HG02759 (cell line): ENCODE data around the gene DDX46.
"Not testable (repeated sequence)": the region's sequence is repeated elsewhere in the genome, so short reads cannot be mapped to it uniquely, and the experiment has no call there.

Experiments
- ATAC-seq: cut with Tn5 transposase; IDR thresholded peaks from one replicate; pipeline ENCODE4 v1.9.1; 2021; ENCODE audit warnings: mild to moderate bottlenecking, moderate library complexity; ENCODE audit not compliant: unreplicated experiment

Gene DDX46, protein sequence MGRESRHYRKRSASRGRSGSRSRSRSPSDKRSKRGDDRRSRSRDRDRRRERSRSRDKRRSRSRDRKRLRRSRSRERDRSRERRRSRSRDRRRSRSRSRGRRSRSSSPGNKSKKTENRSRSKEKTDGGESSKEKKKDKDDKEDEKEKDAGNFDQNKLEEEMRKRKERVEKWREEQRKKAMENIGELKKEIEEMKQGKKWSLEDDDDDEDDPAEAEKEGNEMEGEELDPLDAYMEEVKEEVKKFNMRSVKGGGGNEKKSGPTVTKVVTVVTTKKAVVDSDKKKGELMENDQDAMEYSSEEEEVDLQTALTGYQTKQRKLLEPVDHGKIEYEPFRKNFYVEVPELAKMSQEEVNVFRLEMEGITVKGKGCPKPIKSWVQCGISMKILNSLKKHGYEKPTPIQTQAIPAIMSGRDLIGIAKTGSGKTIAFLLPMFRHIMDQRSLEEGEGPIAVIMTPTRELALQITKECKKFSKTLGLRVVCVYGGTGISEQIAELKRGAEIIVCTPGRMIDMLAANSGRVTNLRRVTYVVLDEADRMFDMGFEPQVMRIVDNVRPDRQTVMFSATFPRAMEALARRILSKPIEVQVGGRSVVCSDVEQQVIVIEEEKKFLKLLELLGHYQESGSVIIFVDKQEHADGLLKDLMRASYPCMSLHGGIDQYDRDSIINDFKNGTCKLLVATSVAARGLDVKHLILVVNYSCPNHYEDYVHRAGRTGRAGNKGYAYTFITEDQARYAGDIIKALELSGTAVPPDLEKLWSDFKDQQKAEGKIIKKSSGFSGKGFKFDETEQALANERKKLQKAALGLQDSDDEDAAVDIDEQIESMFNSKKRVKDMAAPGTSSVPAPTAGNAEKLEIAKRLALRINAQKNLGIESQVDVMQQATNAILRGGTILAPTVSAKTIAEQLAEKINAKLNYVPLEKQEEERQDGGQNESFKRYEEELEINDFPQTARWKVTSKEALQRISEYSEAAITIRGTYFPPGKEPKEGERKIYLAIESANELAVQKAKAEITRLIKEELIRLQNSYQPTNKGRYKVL

DNA sequence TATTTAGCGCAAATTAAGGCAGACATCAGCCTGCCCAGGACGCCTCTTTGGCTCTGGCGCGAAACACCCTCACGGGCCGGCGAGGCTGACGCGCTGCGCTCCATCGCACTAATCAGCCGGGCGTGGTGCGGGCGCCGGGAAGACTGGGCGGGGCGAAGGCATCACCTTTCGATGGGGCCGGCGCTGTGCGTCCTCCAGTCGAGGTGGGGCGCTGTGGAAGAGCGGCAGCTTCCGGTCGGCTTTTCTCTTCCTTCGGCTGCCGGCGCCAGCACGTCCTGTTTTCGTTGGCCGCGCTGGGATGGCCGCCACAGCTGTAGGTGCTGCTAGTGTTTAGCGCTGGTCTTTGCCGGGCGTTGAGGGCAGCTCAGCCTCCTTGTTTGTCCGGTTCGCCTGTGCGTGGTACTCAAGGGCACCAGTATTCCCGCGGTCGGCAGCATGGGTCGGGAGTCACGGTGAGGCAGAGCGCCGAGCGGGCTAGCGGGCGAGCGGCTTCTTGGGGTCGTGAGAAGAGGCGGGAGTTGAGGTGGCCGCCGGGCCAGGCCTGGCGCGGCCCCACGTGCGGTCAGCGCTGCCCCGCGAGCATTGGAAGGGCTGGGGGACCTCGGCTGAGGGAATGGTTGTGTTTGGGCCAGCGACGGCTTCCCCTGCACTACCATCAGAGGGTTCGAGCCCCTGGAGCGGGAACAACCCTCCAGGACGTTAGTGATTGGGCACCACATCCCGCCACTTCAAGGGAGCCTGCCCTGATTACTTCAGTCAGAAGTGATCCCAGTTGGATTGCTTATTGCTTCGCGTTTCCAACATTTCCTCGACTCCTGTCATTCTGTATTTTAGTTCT is at the start of gene DDX46:
DDX46 (plus strand) TSS at position 276 of the 838 bp plus-strand sequence; CDS start at position 436, 160 bp downstream.
- peak; percentile 98 for ATAC-seq

DNA sequence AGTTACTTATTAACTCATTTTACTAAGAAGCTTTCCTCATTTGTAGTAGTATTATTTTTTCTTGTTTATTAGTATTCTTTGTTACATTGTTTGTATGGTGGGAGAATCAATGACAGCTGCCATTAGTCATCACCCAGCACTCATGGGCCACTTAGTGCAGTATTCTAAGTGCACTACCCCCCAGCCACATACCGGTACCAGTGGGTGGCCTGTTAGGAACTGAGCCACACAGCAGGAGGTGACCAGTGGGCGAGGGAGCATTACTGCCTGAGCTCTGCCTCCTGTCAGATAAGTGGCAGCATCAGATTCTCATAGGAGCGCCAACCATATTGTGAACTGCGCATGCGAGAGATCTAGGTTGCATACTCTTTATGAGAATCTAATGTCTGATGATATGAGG is 44.5 kb upstream of the DDX46 start:
- no peak for ATAC-seq

DNA sequence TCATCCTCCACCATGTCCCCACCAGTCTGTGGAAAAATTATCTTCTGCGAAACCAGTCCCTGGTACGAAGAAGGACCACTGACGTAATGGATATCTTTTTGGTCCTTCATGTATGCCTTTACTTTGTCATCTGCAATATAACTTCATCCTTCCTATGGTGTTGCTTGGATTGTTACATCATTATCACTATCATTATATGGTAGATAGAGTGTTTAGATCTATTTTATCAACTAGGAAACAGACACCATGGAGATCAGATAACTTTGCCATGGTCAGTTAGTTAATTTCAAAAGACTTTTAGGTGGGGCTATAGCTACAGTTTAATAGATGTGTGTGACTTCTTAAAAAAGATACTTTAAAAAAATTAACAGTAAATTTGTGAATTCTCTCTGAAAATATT is 44.0 kb upstream of the DDX46 start:
- no peak for ATAC-seq

DNA sequence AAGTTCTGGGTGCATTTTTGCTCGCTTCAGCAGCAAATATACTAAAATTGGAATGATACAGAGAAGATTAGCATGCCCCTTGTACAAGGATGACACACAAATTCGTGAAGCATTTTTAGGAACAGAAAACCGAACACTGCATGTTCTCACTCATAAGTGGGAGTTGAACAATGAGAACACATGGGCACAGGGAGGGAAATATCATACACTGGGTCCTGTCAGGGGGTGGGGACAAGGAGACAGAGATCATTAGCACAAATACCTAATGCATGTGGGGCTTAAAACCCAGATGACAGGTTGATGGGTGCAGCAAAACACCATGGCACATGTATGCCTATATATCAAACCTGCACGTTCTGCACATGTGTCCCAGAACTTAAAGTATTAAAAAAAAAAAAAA is 43.1 kb upstream of the DDX46 start:
- ATAC-seq: not testable (repeated sequence)

DNA sequence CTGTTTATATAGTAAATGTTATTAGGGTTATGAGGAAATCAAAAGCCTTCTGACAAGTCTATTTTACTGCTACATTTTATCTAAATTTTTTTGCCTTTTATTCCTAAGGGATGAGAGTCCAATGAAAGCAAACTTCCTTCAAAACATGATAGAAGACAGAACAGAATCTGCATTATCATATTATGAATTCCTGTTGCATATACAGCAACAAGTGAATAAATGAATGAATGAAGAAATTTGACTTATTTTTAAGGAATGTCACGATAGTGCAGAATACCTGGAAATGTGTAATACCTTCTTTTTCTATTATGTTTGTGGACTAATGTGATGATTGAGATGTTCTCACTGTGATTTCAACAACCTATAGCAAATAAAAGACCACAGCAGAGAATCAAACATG is 33.7 kb upstream of the DDX46 start:
- ATAC-seq: no peak

DNA sequence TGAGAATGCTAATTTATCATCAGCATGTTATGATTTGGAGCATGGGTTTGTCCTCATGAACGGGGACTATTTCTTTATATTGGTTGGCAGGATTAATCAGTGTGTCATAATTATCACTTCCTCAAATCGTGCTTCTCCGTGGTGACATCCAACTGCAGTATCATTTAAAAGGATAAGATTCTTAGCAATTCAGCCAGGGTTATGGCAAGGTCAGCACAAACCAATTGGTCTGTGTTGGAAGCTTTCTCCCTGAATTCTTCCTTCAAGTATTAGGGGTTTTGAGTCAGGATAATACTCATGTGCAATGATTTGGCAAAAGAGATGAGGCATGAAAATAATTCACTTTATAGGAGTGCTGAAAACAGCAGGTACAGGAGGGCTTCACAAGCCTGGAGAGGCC is 25.8 kb upstream of the DDX46 start:
- no peak for ATAC-seq

DNA sequence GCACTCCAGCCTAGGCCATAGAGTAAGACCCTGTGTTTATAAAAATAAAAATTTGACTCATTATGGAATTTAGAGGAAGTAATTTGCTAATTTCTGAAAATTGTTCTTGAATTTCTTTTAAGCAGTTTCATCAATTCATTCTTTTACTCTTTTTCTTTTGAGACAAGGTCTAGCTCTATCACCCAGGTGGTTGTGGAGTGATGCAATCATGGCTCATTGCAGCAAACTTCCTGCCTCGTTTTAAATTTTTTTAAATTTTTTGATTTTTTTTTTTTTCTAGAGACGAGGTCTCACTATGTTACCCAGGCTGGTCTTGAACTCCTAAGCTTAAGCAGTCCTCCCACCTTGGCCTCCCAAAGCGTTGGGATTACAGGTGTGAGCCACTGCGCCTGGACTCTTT is 23.3 kb upstream of the DDX46 start:
- no peak for ATAC-seq

DNA sequence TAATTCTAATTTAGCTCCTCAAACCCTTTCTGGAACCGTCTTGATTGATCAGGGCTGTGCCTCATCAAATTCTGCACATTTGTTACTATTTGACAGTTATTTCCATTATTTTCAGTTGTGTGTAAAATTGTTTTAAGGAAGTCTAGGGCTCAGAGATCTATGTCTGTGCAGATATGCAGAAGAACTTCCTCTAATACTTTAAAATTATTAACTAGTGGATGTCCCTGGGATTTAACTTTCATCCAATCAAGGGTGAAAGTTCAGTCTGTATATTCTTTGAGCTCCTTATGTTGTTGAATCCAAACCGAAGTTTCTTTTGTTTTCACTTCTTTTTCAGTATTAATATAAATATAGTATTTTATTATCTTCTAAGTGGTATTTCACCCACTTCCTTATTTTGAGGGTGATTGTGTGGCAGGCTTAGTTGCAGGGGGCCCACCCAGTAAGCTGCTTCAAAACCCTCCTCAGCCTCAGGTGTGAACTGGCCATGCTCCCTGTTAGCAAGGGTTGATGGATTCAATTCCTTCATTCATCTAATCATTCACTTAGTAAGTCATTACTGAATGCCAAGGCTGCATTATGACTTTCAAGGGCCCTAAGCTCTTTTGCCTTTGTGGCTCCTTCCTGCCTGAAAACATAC is 22.3 kb upstream of the DDX46 start:
- no peak for ATAC-seq

DNA sequence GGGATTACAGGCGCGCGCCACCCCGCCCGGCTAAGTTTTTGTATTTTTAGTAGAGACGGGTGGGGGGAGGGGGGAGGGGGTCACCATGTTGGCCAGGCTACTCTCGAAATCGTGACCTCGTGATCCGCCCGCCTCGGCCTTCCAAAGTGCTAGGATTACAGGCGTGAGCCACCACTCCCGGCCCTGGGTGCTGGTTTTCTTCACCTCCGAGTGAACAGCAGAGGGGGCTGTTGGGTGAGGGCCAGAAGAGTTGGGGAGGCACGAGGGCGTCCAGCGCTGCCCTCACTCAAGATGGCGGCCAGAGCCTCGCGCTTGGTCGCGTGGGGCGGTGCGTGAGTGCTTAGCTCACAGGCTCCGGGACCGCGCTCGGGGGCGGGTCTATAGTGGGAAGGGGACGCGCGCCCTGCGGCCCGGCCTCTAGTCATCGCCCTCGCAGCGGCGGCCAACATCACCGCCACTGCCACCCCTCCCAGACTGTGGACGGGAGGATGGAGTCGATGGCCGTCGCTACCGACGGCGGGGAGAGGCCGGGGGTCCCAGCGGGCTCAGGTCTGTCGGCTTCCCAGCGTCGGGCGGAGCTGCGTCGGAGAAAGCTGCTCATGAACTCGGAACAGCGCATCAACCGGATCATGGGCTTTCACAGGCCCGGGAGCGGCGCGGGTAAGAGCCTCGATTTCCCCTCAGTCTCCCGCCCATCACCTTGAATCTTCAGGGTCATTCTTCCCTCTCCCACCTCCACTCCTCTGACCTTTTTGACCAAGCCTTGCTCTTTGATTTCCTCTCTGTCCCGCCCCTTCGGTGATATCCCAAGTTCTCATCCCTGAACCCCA is 20.2 kb upstream of the DDX46 start, which contains the start of gene CAMLG:
CAMLG (plus strand) TSS at position 416 of the 830 bp plus-strand sequence; CDS start at position 489, 73 bp downstream.
- peak; percentile 97 for ATAC-seq

DNA sequence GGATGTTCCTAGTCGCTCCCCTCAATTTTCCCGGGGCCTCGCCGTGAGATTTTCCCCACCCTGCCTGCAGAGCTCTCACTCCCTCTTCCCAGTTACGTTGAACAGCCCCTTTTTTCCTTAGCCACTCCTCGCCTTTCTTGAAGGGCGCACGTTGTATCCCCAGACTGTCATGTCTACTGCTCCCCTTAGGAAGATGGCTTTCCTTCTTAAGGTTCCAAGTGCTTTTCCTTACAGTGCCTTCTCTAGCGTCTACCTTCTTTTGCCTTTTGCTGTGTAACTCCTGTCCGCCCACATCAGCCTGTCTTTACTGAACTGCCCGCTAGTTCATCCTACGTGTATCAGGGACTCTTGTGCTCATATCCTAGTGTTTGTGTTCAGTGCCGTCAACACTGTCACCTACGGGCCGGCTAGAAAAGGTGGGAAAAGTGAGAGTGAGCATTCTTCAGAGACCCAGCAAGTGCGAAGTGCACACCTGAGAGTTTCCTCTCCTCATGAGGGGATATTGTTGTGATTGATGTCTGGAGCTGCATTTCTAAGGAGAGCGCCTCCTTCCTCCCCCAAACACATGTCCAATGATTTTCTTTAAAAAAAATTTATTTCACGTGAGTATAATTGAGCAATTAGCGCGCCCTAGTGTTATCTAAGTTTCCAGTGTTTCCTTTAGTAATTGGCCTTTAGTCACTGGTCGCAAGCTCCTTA is 19.5 kb upstream of the DDX46 start:
- ATAC-seq: no peak

DNA sequence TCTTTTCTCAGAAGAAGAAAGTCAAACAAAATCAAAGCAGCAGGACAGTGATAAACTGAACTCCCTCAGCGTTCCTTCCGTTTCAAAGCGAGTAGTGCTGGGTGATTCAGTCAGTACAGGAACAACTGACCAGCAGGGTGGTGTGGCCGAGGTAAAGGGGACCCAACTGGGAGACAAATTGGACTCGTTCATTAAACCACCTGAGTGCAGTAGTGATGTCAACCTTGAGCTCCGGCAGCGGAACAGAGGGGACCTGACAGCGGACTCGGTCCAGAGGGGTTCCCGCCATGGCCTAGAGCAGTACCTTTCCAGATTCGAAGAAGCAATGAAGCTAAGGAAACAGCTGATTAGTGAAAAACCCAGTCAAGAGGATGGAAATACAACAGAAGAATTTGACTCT is 17.5 kb upstream of the DDX46 start:
- ATAC-seq: no peak

DNA sequence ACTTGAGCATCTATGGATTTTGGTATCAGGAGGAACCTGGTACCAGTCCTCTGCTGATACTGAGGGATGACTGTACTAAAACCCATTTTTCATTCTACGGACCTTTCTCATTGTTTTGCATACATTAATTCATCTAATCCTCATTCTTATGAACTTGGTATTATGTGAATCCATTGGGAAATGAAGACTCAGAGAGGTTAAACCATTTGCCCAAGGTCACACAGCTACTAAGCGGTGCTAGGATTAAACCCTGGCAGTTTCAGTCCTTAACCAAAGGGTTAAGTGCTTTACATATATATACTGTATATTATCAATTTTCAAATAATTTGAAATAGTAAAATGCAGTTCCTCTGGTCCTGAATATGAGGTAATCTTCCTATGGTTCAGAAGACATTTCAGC is 16.4 kb upstream of the DDX46 start:
- ATAC-seq: no peak

DNA sequence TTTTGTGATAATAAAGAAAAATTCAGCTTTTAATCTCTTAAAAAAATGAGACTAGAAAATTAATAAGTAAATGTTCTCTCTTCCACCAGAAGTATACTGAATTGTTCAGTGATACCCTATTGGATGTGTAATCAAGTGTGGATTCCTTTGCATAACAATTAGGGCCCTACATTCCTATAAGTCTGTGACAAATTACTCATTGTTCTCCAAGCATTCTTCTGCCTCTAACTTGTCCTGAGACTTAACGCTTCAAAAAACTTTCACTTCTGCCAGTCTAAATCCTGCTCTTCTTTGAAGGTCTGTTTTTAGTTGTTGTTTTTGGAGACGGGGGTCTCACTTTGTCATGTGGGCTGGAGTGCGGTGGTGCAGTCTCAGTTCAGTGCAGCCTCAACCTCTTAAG is 9.2 kb upstream of the DDX46 start:
- ATAC-seq: no peak

DNA sequence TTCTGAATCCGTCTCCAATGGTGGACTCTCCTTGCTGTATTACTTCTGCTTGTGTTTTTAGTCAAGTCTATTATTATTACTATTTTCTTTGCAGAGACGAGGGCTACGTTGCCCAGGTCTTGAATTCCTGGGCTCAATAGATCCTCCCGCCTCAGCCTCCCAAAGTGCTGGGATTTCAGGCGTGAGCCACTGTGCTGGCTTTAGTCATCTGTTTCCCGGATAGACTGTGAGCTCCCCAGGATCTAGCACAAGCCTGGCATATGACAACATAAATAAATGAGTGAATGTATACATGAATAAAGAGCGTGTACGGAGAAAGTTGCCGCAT is 439 bp upstream of the DDX46 start:
- ATAC-seq: no peak

DNA sequence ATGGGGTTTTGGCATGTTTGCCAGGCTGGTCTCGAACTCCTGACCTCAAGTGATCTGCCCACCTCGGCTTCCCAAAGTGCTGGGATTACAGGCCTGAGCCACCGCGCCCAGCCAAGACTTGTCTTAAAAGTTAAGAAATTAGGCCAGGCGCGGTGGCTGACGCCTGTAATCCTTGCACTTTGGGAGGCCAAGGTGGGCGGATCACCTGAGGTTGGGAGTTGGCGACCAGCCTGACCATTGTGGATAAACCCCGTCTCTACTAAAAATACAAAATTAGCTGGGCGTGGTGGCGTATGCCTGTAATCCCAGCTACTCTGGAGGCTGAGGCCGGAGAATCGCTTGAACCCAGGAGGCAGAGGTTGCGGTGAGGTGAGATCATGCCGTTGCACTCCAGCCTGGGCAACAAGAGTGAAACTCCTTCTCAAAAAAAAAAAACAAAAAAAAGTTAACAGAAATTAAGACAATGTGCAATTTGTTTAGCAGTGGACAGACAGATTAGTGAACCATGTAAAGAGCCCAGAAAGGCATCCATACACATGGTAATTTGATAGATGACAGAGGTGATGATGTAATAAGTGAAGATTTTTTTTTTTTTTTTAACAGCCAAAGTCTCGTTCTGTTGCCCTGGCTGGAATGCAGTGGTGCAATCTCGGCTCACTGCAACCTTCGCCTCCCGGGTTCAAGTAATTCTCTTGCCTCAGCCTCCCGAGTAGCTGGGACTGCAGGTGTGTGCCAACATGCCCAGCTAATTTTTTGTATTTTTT is 9.1 kb downstream of the DDX46 start:
- ATAC-seq: not testable (repeated sequence)

DNA sequence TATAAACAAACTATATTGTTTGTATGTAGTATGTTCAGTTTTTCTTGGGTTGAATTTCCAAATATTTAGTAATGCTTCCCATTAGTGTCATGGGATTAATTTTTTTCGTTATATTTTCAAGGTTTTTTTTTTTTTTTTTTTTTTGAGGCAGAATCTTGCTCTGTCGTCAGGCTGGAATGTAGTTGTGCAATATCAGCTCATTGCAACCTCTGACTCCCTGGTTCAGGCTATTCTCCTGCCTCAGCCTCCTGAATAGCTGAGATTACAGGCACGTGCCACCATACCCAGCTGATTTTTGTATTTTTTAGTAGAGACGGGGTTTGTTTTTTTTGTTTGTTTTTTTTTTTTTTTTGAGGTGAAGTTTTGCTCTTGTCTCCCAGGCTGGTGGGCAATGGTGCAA is 10.6 kb downstream of the DDX46 start:
- ATAC-seq: no peak

DNA sequence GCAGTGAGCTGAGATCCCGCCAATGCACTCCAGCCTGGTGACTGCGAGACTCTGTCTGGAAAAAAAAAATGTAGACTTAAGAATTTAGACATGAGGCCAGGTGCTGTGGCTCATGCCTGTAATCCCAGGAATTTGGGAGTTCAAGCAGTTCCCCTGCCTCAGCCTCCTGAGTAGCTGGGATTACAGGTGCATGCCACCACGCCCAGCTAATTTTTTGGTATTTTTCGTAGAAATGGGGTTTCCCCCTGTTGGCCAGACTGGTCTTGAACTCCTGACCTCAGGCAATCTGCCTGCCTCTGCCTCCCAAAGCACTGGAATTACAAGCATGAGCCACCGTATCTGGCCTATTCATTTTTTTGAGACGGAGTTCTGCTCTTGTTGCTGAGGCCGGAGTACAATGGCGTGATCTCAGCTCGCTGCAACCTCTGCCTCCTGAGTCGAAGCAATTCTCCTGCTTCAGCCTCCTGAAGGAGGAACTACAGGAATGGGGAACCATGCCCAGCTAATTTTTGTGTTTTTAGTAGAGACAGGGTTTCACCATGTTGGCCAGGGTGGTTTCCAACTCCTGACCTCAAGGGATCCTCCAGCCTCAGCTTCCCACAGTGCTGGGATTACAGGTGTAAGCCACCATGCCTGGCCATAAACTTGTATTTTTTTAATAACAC is 14.0 kb downstream of the DDX46 start:
- ATAC-seq: no peak

DNA sequence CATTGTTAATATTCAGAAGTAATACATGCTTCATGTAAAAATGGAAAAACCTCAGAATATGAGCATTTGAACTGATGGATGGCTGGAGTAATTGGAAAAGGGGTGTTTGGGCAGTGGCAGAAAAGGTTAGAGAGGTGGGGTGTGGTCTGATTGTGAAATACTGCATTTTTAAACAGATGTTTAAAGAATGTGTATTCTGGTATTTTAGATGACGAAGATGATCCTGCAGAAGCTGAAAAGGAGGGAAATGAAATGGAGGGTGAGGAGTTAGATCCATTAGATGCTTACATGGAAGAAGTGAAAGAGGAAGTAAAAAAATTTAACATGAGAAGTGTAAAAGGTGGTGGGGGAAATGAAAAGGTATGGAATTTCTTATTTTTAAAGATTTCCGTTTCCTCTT is 18.8 kb downstream of the DDX46 start:
- no peak for ATAC-seq
